GM12891 (cell line): Measurements from ENCODE around the gene COL19A1.

Experiments
- PAX5 ChIP-seq: IDR thresholded peaks from 2 replicates; pipeline ENCODE4 v1.6.1; 2011; ENCODE audit warnings: low read length, moderate library complexity, mild to moderate bottlenecking; ENCODE audit not compliant: insufficient read depth, severe bottlenecking
- POLR2A ChIP-seq: IDR thresholded peaks from 2 replicates; pipeline ENCODE4 v1.6.1; 2011; ENCODE audit warnings: low read depth, low read length, control low read depth
- POLR2AphosphoS5 ChIP-seq: IDR thresholded peaks from 2 replicates; pipeline ENCODE4 v1.6.1; 2011; ENCODE audit warnings: low read depth, low read length, control low read depth
- TAF1 ChIP-seq: IDR thresholded peaks from 2 replicates; pipeline ENCODE4 v1.6.1; 2011; ENCODE audit warnings: low read depth, low read length, control low read depth

- TF ChIP-seq POLR2A (no peak), PAX5 (no peak), POLR2AphosphoS5 (no peak), TAF1 (no peak)
Measured at GRCh38 chr6:70110126-70111022, 244.0 kb downstream of the COL19A1 start.
